ENCODE measurements around the gene BATF2.

Gene BATF2

DNA sequence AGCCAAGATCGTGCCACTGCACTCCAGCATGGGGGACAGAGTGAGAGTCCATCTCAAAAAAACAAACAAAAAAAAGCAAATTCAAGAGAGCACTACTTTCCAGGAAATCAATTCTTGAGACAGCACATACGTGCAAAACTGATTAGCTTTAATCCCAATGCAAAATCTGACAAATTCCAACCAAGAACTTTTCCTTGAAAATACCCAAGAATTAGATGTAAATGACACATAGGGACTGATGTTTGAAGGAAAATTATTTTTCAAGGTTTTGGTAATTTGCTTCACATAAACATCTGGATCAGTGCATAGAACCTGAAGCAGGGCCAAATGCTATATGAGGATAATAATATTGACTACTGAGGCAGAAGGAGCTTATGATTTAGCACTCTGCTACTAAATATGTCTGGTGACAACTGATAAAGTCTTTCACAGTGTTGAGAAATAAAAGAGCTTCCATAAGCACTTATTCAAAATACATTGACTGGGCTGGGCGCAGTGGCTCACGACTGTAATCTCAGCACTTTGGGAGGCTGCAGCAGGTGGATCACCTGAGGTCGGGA is 33.6 kb downstream of the BATF2 start:
- no peak for DNase-seq

DNA sequence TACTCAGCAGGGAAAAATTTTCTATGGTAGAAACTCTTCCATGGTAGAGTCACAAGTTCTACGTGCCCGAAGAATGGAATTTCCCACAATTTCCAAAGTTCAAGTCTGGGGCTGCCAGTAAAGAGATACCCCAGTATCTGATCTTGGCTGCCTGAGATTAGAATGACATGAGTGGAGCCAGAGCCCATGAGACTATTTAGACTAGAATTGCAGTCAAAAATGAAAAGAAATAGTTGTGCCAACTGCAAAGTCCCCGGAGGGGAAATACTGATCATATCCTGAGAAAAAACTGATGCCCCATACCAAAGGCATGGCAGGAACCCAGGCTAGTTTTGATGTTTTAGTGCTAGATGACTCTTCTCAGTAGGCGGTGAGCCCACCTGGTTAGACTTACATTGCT is 36.1 kb downstream of the BATF2 start:
- DNase-seq: no peak

DNA sequence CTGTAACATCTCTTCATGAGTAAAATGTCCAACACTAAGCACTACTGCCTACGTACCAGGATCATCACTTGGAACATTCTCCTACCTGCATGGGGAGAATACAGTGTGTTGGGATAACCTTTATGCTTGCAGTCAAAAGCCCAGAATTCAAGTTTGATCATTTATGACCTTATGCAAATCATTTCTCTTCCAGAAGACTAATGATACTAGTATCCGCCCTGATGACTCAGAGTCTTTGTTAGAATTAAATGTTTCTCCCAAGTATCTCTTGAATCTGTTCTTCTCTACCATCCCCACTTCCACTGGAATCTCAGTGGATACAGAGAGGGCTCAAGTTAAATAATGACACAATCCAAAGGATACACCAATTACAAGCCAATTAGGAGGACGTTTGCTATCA is 37.3 kb downstream of the BATF2 start:
- no peak for DNase-seq

DNA sequence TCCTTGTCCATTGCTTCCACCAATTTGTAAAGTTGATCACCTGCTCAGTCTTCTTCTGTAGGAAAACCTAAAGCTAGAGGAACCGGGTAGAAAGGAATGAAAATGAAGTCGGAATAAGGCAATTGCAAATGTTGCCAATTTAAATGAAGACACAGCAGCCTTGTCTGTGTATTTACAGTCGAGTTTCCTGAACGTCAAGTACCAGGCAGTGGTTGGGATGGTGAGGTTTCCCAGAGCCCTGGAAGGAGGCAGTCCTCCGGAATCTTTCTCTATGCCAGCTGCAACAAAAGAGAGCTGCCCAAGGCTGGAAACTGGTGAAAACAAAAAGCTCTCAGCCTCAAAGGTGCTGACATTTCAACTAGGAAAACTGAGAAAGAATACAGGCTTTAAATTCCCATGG is 42.6 kb downstream of the BATF2 start:
- no peak for DNase-seq

DNA sequence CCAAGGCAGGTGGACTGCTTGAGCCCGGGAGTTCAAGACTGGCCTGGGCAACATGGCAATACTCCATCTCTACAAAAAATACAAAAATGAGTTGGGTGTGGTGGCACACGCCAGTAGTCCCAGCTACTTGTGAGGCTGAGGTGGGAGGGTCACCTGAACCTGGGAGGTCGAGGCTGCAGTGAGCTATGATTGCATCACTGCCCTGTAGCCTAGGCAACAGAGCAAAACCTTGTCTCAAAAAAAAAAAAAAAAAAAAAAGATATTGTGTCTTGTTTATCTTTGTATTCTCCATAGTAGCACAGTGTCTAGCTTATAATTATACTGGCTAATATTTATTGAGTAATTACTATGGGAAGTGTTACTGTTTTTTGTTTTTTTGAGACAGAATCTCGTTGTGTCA is 45.2 kb downstream of the BATF2 start:
- no peak for DNase-seq

DNA sequence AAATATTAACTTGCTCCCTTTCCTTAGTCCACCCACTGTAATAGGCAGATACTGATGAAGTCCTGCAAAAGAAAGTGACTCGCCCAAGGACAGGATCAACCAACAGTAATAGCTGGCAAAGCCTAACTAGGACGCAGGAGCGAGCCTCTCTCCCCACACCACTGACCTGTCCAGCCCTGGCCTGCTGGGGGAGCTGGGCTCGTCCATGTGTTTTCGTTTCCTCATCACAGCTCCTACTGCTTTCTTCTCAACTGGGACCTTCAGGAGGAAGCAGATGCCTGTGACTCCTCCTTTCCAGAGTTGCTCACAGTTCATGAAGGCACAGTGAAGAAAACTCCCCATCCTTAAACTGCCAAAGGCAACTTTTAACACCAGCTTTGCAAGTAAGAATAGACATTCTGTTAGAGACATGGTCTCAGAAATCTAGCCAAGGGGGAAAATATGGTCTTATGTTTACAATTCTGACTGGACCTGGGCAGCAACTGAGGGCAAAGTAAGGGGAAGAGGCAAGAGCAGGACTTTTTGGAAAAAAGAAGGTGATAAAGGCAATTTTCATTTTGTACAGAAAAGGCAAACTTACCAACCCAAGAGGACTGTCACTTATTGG is 49.5 kb downstream of the BATF2 start:
- no peak for DNase-seq

Measured in fibroblast of skin of abdomen (primary cell).